Panc1 (cell line): Measurements from ENCODE around the gene SLC37A4.

Experiments
- CTCF ChIP-seq: fragments of 450-650 bp; IDR thresholded peaks from 2 replicates; pipeline ENCODE4 v1.5.1; 2017; ENCODE audit warnings: mild to moderate bottlenecking
- POLR2AphosphoS5 ChIP-seq: IDR thresholded peaks from 2 replicates; pipeline ENCODE4 v1.6.1; 2012; ENCODE audit warnings: mild to moderate bottlenecking, low read depth, low read length, moderate library complexity

- TF ChIP-seq CTCF (no peak), POLR2AphosphoS5 (no peak)
These were observed 3.7 kb downstream of the SLC37A4 start for GRCh38 chr11:119026970-119027369.
